ENCODE data around the gene UMAD1. TPM values are rescaled to one million over a fixed set of nuclear protein-coding genes. Genes with fewer than 3 reads are reported as not detected.
A peak's percentile ranks its signal among the peaks of the same experiment; 100 is the strongest.

The UMAD1 gene
- polyA plus RNA-seq, 10 donors = 8.6 to 12.3 (median 9.9) TPM

GRCh38 chr7:7720193-7720592 lies 79.6 kb downstream of the UMAD1 start:
- DNase-seq = peak in 1 of 3 donors; percentile 78

DNA sequence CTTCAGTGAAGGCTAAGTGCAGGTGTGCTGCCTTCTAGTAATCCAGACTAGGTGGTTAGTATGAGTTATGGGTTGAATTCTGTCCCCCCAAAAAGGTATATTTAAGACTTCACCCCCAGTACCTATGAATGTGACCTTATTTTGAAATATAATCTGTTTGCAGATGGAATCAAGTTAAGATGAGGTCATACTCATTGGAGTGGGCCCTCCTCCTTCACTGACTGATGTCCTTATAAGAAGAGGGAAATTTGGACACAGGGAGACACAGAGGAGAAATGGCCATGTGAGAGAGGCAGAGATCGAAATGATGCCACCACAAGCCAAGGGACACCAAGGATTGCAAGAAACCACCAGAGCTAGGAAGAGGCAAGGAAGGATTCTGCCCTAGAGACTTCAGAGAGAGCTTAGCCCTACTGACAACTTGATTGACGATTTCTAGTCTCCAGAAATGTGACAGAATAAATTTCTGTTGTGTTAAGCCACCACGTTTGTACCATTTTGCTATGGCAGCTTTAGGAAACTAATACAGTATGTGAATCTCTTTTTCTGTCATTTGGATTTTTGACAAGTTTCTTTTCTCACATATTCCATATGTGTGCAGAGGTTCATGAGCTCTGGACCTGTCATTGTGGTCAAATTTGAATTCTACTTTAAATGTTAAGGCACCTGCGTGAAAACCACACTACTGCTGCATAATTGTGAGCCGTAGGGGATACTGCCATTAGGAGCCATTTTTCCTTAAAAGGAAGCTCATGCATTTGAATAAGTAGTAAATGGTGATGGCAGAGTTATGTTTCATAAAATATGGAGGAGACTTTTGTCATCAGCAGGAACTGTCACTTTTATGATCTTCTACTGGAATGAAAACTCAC lies 80.4 kb downstream of the UMAD1 start:
- no peak for DNase-seq

- DNase-seq = no peak
Observed at GRCh38 chr7:7731732-7732131, 91.2 kb downstream of the UMAD1 start.

DNA sequence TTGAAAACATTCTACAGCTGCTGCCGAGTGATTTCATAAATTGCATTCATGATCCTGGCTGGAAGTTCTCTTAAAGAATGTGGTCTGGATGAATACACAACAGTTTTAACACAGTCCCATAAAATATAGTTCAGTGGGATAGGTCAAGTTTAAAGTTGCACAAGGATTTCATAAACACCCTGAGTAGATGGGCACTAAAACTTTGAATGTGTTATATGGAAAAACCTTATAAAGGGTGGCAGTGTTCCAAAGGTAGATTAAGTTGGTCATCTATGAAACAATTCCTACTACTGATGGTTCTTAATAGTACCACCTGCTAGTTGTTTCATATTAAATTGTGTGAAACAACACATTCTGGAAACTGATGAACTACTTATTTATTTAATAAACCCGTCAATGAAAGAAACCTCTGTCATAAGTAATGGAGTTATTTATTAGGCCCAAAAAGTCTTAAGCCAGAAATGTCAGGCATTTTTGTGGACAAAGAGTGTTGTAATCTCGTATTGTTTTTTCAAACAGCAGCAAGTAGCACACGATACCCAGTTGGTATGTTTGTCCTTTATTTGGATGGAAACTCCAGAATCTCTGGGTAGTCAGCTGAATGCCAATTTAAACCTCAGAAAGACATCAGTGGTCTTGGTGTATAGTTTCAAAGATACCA lies 92.2 kb downstream of the UMAD1 start:
- DNase-seq = peak; percentile 52 to 80 (median 63)

DNA sequence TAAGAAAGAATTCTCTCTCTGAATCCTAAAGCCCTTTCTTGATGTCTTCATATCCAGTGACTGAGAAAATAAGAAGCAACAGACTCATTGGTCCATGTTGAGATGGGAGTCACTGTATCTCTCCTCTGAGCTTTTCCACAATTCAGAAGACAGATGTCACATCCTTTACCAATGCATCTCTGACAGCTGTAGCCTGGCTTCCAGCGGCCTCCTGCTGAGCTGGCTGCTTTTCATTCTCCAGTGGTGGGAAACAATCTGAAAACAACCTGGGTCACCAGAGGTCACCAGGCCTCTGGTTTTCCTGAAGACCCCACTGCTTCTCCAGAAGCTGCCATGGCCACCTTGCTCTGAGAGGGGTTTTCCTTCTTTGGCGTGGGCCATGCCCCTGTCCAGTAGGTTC lies 96.1 kb downstream of the UMAD1 start:
- peak in 1 of 3 donors; percentile 36 for DNase-seq

DNA sequence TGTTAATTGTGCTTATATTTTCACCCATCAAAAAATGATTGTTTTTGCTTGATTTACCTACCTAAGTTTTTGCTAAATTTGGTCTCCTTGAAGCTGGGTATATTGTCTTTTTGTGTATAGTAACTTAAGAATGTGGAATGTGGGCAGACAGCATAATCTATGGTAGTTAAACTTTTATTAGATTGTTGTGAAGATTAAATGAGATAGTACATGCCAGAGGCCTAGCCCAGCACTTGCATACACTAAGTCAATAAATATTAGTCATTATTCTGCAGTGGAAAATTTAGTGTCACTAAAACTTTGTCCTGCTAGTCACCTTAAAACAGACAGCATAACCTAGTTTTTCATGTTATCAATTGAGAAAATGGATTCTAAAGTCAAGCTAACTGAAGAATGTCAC lies 97.1 kb downstream of the UMAD1 start:
- no peak for DNase-seq

DNA sequence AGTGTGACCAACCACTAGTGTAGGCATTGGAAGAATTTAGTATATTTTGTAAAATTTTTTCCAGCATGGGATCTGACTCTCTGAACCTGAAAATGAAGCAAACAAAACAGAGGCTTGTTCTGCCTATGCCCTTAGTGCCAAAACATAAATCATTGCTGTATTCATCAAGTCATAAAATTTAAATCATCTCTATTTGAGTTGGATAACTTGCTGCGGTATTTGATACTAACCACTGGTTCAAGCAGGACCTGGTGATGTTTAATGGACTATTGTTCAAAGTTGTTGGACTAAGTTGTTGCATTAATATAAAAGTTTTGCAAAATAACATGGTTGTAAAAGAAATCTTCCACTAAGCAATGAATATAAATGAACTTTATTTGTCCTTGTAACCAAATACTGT lies 97.6 kb downstream of the UMAD1 start:
- DNase-seq = no peak

DNA sequence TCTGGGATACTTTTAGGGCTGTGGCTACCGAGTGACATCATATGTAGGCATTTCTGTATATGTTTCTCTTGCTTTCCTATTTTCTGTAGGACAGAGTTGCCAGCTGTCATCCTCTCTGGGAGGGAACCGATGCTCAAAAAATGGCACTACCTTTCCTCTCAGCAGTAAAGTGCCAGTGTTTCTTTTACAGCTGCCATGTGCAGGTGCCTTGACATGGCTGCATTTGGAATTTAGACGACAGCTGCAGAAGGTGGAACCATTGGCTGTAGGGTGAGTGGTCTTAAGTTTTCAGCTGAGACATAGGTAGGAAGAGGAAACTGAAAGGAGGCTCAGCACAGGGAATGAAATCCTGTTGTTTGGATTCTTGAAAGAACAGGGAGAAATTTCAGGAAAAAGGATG lies 98.1 kb downstream of the UMAD1 start:
- DNase-seq = no peak

GRCh38 chr7:7739204-7740036 lies 98.9 kb downstream of the UMAD1 start:
- DNase-seq = no peak

- no peak for DNase-seq
Observed at GRCh38 chr7:7740037-7740355, 99.4 kb downstream of the UMAD1 start.

DNA sequence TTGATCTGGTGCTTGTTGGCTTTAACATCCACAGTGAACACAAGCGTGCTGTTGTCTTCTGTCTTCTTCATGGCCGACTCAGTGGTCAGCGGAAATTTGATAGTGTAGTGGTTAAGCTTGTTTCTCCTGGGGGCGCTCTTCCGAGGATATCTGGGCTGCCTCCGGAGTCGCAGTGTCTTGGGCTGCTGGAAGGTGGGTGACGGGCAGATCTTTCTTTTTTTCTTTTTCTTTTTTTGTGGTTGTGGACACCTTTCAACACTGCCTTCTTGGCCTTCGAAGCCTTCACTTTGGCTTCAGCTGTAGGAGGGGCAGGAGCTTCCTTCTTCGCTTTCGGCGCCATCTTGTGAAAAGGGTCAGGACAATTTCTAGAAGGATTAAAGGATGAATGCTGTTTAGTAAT lies 101.7 kb downstream of the UMAD1 start:
- DNase-seq = no peak

DNA sequence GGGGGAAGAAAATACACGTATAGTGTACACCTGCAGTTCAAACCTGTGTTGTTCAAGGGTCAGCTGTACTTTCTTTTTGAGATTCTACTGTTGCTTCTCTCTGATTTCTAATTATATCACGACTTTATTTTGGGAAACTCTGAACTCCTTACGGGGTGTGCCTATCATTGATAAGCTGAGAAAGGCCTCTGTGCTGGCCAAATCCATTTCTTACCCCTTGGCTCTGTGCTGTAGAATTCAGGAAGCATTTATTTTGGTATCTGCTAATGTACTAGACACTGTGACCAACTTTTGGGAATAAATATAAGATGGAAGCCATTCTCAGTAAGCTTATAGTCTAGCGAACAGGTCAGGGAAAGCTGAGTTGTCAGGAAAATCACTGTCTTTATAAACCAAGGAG lies 104.7 kb downstream of the UMAD1 start:
- no peak for DNase-seq

- no peak for DNase-seq
Observed at GRCh38 chr7:7745966-7746365, 105.4 kb downstream of the UMAD1 start.

DNA sequence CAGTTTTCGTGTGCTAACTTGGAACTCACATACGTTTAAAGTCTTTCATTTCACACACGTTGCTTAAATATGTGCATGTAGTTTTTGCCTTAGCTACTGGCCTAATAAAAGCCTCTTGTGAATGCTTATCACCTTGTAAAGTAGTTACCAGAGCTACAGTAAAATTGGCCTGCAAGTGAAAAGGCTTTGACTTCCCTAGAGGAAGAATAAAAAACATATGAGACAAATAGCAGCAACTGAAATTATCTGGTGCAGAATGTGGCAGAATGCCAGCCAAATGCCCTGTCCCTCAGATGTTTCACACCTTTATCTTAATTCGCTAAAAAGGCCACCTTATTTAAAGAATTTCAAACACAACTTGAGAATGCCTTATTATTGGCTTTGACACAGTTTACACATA lies 105.9 kb downstream of the UMAD1 start:
- no peak for DNase-seq

- no peak for DNase-seq
Observed at GRCh38 chr7:7750571-7751242, 110.2 kb downstream of the UMAD1 start.

GRCh38 chr7:7751243-7752092 lies 110.9 kb downstream of the UMAD1 start:
- DNase-seq = no peak

- no peak for DNase-seq
Observed at GRCh38 chr7:7756577-7756976, 116.0 kb downstream of the UMAD1 start.

- no peak for DNase-seq
Observed at GRCh38 chr7:7757576-7757975, 117.0 kb downstream of the UMAD1 start.

DNA sequence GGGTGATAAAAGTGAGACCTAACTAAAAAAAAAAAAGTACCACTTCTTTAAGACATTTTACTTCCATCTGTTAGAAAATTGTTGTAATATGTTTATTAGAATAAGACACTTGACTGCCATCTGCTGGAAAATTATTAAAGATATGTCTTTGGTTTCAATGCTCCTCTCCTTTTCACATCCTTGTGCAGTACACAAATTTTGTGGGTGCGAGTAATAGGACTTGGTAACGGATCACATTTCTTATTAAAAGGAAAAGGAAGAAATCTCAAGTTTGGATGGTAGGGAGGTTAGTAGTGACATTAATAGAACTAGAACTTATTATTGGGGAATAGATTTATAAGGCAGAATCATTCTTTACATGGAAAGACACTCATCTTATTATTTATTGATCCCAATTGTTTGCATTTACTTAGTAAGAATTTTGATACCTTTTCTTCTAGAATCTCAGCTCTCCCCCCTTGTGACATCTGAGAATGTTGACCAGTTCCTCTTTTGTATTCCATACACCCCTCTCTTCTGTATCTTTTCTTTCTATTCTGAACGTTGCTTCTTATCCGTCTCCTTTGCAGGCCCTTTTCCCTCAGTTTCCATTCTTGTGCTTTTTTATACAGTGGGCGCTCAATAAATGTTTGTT lies 120.9 kb downstream of the UMAD1 start:
- DNase-seq = peak; percentile 49 to 73 (median 57)

DNA sequence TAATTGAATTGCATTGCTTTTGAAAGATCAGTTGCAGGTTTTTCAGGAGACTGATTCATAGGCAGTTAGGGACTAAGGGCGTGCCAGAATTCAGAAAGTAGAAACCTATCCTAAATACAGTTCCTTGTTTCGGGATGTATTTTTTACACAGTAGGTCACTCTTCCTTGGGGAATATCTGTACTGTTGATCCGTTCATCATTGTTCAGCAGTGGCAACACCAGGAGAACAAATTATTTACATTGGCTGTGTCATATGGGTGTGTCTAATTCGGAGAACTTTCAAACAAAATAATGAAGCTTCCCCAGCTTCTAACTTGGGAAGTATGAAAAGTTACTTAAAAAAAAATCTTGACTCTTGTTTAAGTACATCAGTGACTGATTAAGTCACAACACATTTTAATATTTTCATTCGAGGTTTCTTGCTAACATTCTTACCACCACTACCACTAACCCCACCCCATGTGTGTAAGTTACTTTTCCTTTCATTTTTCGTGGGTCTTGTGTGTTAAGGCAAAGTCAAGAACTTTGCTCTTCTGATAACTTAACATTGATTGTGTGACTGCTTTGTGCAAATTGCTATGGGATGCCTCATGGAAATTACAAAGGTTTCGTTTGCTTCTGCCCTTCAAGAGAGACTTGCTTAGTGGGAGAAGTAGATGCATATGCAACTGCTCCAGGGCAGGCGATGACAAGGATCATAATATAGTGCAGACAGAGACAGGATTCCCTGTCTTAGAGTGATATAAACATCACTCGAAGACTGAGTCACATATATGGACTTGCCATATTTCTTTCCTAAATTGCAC lies 121.6 kb downstream of the UMAD1 start:
- DNase-seq = peak; percentile 47 to 68 (median 55)
